ENCODE data around the gene RBM22.

- TF ChIP-seq CTCF (IDR thresholded peaks at IDR 0.05): no peak
- no peak for TF ChIP-seq EP300 (IDR thresholded peaks at IDR 0.05)
These were observed 6.0 kb upstream of the RBM22 start for GRCh38 chr5:150706776-150707390.

Measured in esophagus muscularis mucosa (tissue), 3 donors.